Heart right ventricle (tissue), 16 donors: ENCODE results near the gene SOD3. TPM values are rescaled to one million over a fixed set of nuclear protein-coding genes. Genes with fewer than 3 reads are reported as not detected.

Source experiments
- ATAC-seq, 8 donors: fragments of 200-7000 bp; cut with Tn5 transposase; one replicate each; pipeline ENCODE4 v1.9.1; 2020; ENCODE audit warnings: mild to moderate bottlenecking in 8 of 8, moderate library complexity in 8 of 8, moderate number of reproducible peaks in 1 of 8
- DNase-seq, 2 donors: peaks; one replicate each; pipeline ENCODE4 v3.0.0-alpha.2; 2020
- H3K27ac ChIP-seq, 10 donors: fragments of 200-600 bp; sonication (generic) in 2 of 10; one replicate each; pipeline versions ENCODE4 v1.5.0 to v1.8.0; 2020 to 2022; ENCODE audit warnings: mild to moderate bottlenecking in 3 of 10
- H3K27me3 ChIP-seq, 7 donors: fragments of 200-600 bp; one replicate each; pipeline ENCODE4 v1.8.0; 2021 to 2022; ENCODE audit warnings: mild to moderate bottlenecking in 2 of 7
- H3K36me3 ChIP-seq, 9 donors: fragments of 200-600 bp; sonication (generic) in 1 of 9; one replicate each; pipeline versions ENCODE4 v1.5.0 to v1.8.0; 2020 to 2022; ENCODE audit warnings: mild to moderate bottlenecking in 2 of 9
- H3K4me1 ChIP-seq, 9 donors: fragments of 200-600 bp; sonication (generic) in 1 of 9; one replicate each; pipeline versions ENCODE4 v1.5.0 to v1.8.0; 2020 to 2022; ENCODE audit warnings: mild to moderate bottlenecking in 4 of 9
- H3K4me3 ChIP-seq, 10 donors: fragments of 200-600 bp; sonication (generic) in 2 of 10; one replicate each; pipeline versions ENCODE4 v1.5.0 to v1.8.0; 2020 to 2022; ENCODE audit warnings: mild to moderate bottlenecking in 7 of 10, moderate library complexity in 2 of 10
- H3K9me3 ChIP-seq, 11 donors: fragments of 200-600 bp in 10 of 11; sonication (generic) in 2 of 11; one replicate each; pipeline versions ENCODE4 v1.5.0 to v1.8.0; 2013 to 2022; ENCODE audit warnings: mild to moderate bottlenecking in 2 of 11, control low read depth in 1 of 11, moderate library complexity in 1 of 11
- CTCF ChIP-seq, 9 donors: fragments of 200-600 bp; sonication (generic) in 2 of 9; IDR thresholded peaks; one replicate each; pipeline versions ENCODE4 v1.5.0 to v1.8.0; 2021 to 2022; ENCODE audit warnings: antibody characterized with exemption in 9 of 9, mild to moderate bottlenecking in 5 of 9, moderate library complexity in 1 of 9
- WGBS, 2 donors: extraction: QIAGEN DNeasy Blood & Tissue Kit; methylation state at CpG; one replicate each; pipeline ENCODE4 v1.1.7; 2013; ENCODE audit warnings: inconsistent platforms in 1 of 2; 5-methylcytosine and 5-hydroxymethylcytosine counted together
- intact Hi-C, 10 donors: fragments of 100-400 bp; cut with DNase I; formaldehyde crosslinking; loops; one replicate each; pipeline versions ENCODE4 v1.11.1 to v1.14.2; 2022
- polyA plus RNA-seq, 2 donors: library from polyadenylated mRNA; stranded (reverse); fragments of 200-250 nt; gene quantifications; one replicate each; pipeline ENCODE4 v1.2.3, GENCODE V29; 2013
- total RNA-seq, 10 donors: library from RNA; stranded (reverse); fragmentation: NEBNext Ultra II Directional in 3 of 10; extraction: Animal tissue kit (Norgen Biotek cat#: 25700) in 3 of 10; gene quantifications; one replicate each; pipeline versions ENCODE4 v1.2.1 to v1.2.4, GENCODE V29; 2021 to 2023
- donor health status: Arrhythmogenic right ventricular cardiomyopathy.
- donor health status: ischemic (EF 13 %, LVEDD 7.1; RV severe dilation, severe dysfunction).
- donor health status: healthy with polysubstance abuse.
- donor health status: DM: no; HTN: yes; CAD: no.
- donor health status: DM: no; HTN: no; CAD: no.
- donor health status: ischemic (EF 25% LVEDD 6.9; RV normal size, moderate dysfunction).
- donor health status: ischemic (EF 25% LVEDD 5.7; RV mildly dilated, moderate dysfunction).
- donor health status: healthy.
- donor health status: DM: yes; HTN: yes; CAD: no.
- donor health status: Ischemic cardiomyopathy.
- donor health status: ischemic (EF 35%, LVEDD 5.7; RV mildly dilated, moderate dysfunction).
- donor health status: nonischemic (EF 11% LVEDD 7.7; RV severe dilation, severe dysfunction).
- donor health status: DM: yes; HTN: yes; CAD: no.
- donor health status: PGD.
- donor health status: ischemic (EF 29% LVEDD 5.4; RV normal size, mild dysfunction).
- donor health status: nonischemic (EF 23%, LVEDD 6.1; RV moderate dilation, normal function).

SOD3 gene
- total and polyA plus RNA-seq, 12 donors, result 15.1 to 118 (median 52.4) TPM

DNA sequence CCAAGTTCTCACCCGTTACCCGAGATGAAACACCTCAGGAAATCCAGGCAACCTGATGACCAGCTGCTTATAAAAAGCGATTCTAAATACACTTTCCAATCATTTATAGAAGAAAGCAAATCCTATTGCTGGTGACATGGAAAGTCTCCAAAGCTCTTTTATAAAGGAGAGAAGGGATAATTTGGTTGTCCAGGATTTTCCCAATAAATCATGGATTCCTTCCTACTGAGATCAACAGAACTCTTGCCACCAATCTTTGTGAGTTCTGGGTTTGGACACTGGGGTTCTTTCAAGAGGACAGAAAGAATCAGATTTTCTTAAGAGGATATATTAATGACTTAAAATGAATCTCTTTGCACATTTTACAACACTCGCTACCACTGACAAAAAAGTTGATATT is 24.7 kb upstream of the SOD3 start:
- ATAC-seq (no peak), DNase-seq (no peak)
- H3K27ac ChIP-seq, result no peak overlapping the region

GRCh38 chr4:24771241-24771640 is 24.1 kb upstream of the SOD3 start:
- Histone ChIP-seq H3K27me3 (no peaks in the 10 kb centered on the region), H3K27ac (no peak overlapping the region), H3K4me3 (no peak overlapping the region), H3K9me3 (peaks cover 0 to 7% (median 0%) of the 10 kb centered on the region in 11 donors), H3K36me3 (no peaks in the 10 kb centered on the region), H3K4me1 (peaks cover 0 to 10% (median 0%) of the 10 kb centered on the region in 9 donors)
- TF ChIP-seq CTCF (IDR thresholded peaks at IDR 0.05), result no peak
- DNase-seq (no peak), ATAC-seq (no peak)
- intact Hi-C loops, result no loop called here
- WGBS, 2 donors, result 64 to 70% methylated on average over 4 of the region's 4 CpGs

More for the DNA sequence above, 24.7 kb upstream of the SOD3 start:
- 87 to 89% methylated on average over 4 of the region's 4 CpGs for WGBS, 2 donors
- H3K4me1 ChIP-seq, result peaks cover 0 to 10% (median 0%) of the 10 kb centered on the region in 9 donors
- H3K27me3 ChIP-seq, result no peaks in the 10 kb centered on the region
- TF ChIP-seq CTCF (IDR thresholded peaks at IDR 0.05), result no peak
- H3K4me3 ChIP-seq, result no peak overlapping the region
- peaks cover 0 to 7% (median 0%) of the 10 kb centered on the region in 11 donors for H3K9me3 ChIP-seq
- no peaks in the 10 kb centered on the region for H3K36me3 ChIP-seq
- intact Hi-C loops, result no loop called here

DNA sequence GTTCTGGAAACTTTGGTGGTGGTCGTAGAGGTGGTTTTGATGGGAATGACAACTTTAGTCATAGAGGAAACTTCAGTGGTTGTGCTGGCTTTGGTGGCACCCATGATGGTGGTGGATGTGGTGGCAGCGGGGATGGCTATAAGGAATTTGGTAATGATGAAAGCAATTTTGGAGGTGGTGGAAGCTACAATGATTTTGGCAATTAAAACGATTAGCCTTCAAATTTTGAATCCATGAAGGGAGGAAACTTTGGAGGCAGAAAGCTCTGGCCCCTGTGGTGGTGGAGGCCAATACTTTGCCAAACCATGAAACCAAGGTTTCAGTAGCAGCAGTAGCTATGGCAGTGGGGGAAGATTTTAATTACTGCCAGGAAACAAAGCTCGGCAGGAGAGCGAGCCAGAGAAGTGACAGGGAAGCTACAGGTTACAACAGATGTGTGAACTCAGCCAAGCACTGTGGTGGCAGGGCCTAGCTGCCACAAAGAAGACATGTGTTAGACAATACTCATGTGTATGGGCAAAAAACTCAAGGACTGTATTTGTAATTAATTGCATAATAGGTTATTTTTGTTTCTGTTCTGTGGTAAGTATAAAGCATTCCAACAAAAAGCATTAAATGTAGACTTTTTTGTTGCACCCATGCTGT is 23.2 kb upstream of the SOD3 start:
- Histone ChIP-seq H3K4me1 (peaks cover 0 to 10% (median 0%) of the 10 kb centered on the region in 9 donors), H3K36me3 (no peaks in the 10 kb centered on the region), H3K9me3 (no peaks in the 10 kb centered on the region), H3K27me3 (no peaks in the 10 kb centered on the region), H3K27ac (no peak overlapping the region), H3K4me3 (no peak overlapping the region)
- intact Hi-C loops, result no loop called here
- 84 to 87% methylated on average over 5 of the region's 5 CpGs for WGBS, 2 donors
- no peak for DNase-seq
- TF ChIP-seq CTCF (IDR thresholded peaks at IDR 0.05), result no peak
- no peak for ATAC-seq

- Histone ChIP-seq H3K27ac (no peak overlapping the region), H3K27me3 (no peaks in the 10 kb centered on the region), H3K9me3 (no peaks in the 10 kb centered on the region), H3K36me3 (no peaks in the 10 kb centered on the region), H3K4me1 (peaks cover 0 to 15% (median 0%) of the 10 kb centered on the region in 9 donors), H3K4me3 (no peak overlapping the region)
- intact Hi-C loops, result no loop called here
- no peak for TF ChIP-seq CTCF (IDR thresholded peaks at IDR 0.05)
- DNase-seq (no peak), ATAC-seq (no peak)
- WGBS, 2 donors, result 88 to 93% methylated on average over 6 of the region's 6 CpGs
Observed at GRCh38 chr4:24772952-24773351, 22.4 kb upstream of the SOD3 start.
